ENCODE data around the gene USP21. TPM values are rescaled to one million over a fixed set of nuclear protein-coding genes. Genes with fewer than 3 reads are reported as not detected.

Gene USP21
- total and polyA plus RNA-seq, 3 donors from 2014 or later: 45.6 to 51.2 (median 49.5) TPM

DNA sequence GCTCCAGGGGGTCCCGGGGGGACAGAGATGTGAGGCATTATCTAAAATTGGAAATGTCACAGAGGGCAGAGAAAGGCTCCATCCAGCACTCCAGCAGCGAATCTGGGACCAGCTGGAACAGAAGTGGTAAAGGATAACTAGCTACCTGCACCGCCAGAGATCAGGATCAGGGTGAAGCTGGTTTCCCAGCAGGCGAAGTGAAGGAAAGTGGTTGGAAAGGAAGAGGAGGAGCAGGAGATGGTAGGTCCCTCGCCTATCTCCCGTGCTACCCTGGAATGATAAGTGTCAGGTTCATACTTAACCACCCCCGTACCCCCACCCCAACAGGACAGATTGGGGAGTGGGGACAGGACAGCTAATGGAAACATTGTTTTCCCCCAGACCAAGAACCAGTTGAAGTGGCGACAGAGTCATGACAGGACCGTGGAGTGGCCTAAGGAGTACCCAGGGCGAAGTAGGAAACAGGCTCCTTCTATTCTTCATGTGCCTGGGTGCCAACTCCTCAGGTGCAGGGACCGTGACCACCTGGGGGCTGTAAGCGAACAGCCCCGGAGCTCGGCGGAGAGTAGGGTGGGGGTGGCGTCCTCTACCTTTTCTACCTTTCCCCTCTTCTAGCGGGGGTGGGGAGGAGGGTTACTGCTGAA lies 17.3 kb downstream of the USP21 start:
- H3K9me3 ChIP-seq: no peaks in the 10 kb centered on the region
- WGBS, 2 donors: 10 to 11% methylated on average over 17 of the region's 17 CpGs
- no peak for TF ChIP-seq POLR2A (IDR thresholded peaks at IDR 0.05)
- TF ChIP-seq, protein P1, sequence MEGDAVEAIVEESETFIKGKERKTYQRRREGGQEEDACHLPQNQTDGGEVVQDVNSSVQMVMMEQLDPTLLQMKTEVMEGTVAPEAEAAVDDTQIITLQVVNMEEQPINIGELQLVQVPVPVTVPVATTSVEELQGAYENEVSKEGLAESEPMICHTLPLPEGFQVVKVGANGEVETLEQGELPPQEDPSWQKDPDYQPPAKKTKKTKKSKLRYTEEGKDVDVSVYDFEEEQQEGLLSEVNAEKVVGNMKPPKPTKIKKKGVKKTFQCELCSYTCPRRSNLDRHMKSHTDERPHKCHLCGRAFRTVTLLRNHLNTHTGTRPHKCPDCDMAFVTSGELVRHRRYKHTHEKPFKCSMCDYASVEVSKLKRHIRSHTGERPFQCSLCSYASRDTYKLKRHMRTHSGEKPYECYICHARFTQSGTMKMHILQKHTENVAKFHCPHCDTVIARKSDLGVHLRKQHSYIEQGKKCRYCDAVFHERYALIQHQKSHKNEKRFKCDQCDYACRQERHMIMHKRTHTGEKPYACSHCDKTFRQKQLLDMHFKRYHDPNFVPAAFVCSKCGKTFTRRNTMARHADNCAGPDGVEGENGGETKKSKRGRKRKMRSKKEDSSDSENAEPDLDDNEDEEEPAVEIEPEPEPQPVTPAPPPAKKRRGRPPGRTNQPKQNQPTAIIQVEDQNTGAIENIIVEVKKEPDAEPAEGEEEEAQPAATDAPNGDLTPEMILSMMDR (IDR thresholded peaks at IDR 0.05): no peak
- H3K4me3 ChIP-seq: peak overlapping the region; percentile 80 to 86
- intact Hi-C loops (cut with DNase I; ENCODE audit: low total_unique reads): no loop called here
- DNase-seq: no peak
- H3K4me1 ChIP-seq: peaks cover 19% of the 10 kb centered on the region
- H3K36me3 ChIP-seq (ENCODE audit: low read depth, missing control alignments): no peaks in the 10 kb centered on the region
- H3K27me3 ChIP-seq: no peaks in the 10 kb centered on the region
- H3K27ac ChIP-seq: peak overlapping the region; percentile 91 to 95

DNA sequence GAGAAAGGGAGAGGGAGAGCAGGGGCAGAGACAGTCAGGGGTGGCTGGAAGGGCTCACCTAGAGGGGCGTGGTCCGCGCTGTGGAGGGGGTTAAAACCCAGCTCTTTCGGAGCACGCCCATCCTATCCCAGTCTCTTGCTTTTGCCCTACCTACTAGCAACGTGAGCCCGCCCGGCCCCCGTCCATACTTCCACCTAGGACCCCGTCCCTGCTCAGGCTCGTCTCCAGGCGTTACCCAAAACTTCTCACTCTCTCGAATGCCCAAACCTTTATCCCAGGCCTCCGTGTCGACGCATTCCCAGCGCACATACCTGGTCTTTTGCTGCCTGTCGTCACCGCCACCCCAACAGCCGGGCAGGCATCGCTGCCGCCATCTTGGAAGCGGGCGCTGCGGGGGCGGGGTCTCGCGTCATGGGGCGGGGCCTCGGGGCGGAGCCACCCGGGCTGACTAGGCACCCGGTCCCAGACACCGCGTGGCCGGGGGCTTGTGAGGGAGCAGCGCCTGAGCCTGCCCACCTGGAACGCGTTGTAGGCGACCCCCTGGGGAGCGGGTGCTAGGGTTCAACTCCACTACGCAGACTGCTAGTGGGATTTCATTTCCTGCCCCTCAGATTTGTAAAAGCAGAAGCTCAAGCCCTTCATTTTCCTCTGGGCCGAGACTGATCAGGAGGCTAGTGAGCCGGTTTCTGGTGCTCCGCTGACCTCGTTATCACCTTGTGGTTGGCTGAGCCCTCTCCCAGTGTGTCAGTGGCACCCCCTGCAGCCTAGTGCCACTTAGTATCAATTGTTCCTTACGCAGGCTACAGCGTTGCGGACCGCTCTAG lies 18.0 kb downstream of the USP21 start, which contains the start of gene B4GALT3:
B4GALT3 (minus strand) TSS at position 396 of the 824 bp plus-strand sequence. CDS start 1,447 bp downstream, outside the sequence.
- TF ChIP-seq, protein P1 (IDR thresholded peaks at IDR 0.05): no peak
- TF ChIP-seq POLR2A (IDR thresholded peaks at IDR 0.05): peak; percentile 29
- H3K36me3 ChIP-seq (ENCODE audit: low read depth, missing control alignments): no peaks in the 10 kb centered on the region
- H3K27me3 ChIP-seq: no peaks in the 10 kb centered on the region
- peak within 1 kb of the TSS; percentile 80 to 86 for H3K4me3 ChIP-seq
- intact Hi-C loops (cut with DNase I; ENCODE audit: low total_unique reads): no loop called here
- WGBS, 2 donors: 1 to 3% methylated on average over 38 to 50 of the region's 50 CpGs
- peaks cover 19% of the 10 kb centered on the region for H3K4me1 ChIP-seq
- DNase-seq: peak; percentile 93
- H3K27ac ChIP-seq: peak within 1 kb of the TSS; percentile 91 to 95
- H3K9me3 ChIP-seq: no peaks in the 10 kb centered on the region

DNA sequence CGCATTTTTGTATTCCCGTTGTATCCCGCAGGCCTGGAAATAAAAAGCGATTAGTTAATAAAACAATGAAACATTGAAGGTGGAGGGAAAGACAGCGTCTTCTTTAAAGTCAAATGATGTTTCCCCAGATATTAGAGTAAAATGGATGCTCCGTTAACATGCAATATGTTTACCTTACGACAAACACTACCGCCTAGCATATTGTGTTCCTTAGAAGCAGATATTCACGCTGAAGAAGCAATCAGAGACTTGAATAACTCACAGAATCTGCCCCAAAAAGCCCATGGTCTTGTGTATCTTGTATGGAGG lies 18.6 kb downstream of the USP21 start:
- Histone ChIP-seq H3K27me3 (no peaks in the 10 kb centered on the region), H3K4me1 (peaks cover 15% of the 10 kb centered on the region), H3K9me3 (no peaks in the 10 kb centered on the region), H3K4me3 (peak overlapping the region; percentile 80 to 86), H3K36me3 (ENCODE audit: low read depth, missing control alignments) (no peaks in the 10 kb centered on the region), H3K27ac (peak overlapping the region; percentile 91 to 95)
- intact Hi-C loops (cut with DNase I; ENCODE audit: low total_unique reads): no loop called here
- 25 to 35% methylated on average over 9 of the region's 9 CpGs for WGBS, 2 donors
- TF ChIP-seq, protein P1 (IDR thresholded peaks at IDR 0.05): no peak
- TF ChIP-seq POLR2A (IDR thresholded peaks at IDR 0.05): no peak
- DNase-seq: no peak

DNA sequence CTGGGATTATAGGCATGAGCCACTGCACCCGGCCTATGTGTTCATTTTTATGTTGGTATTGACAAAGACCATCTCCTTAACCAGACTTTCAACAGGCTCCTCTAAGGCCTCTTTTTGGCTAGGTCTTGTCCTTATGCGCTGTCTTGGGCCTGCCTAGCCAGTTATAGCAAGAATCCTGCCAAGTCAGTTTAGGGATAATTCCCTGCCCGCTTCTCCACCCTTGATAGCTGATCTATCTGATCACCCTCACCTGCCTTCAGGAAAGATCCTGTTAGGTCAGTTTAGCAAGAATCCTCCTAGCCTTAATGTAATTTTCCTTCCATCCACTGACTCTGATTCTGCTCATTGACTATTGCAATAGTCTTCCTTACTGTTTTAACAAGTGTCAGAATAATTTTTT lies 20.4 kb downstream of the USP21 start:
- intact Hi-C loops (cut with DNase I; ENCODE audit: low total_unique reads): no loop called here
- 91 to 94% methylated on average over 3 of the region's 3 CpGs for WGBS, 2 donors
- TF ChIP-seq, protein P1 (IDR thresholded peaks at IDR 0.05): no peak
- no peak for TF ChIP-seq POLR2A (IDR thresholded peaks at IDR 0.05)

More for the DNA sequence above, 20.4 kb downstream of the USP21 start:
- DNase-seq: no peak
- Histone ChIP-seq H3K9me3 (no peaks in the 10 kb centered on the region), H3K36me3 (ENCODE audit: low read depth, missing control alignments) (no peaks in the 10 kb centered on the region), H3K4me3 (no peak overlapping the region), H3K27ac (no peak overlapping the region), H3K27me3 (no peaks in the 10 kb centered on the region), H3K4me1 (peaks cover 10% of the 10 kb centered on the region)
